Coronary artery (tissue), 2 donors: ENCODE data around the gene TPPP2.

Experiments
- DNase-seq: peaks from one replicate; pipeline ENCODE4 v3.0.0-alpha.2; 2017; ENCODE audit warnings: low spot score
- H3K27ac ChIP-seq, 2 donors: fragments of 200-600 bp; sonication (generic); one replicate each; pipeline ENCODE4 v1.5.1; 2016 to 2019
- H3K4me3 ChIP-seq: fragments of 200-600 bp; sonication (generic); 2 replicates; pipeline ENCODE4 v1.5.1; 2016; ENCODE audit warnings: mild to moderate bottlenecking, moderate library complexity
- TF ChIP-seq, protein P1 (sequence below): fragments of 200-600 bp; sonication (generic); IDR thresholded peaks from one replicate; pipeline ENCODE4 v1.5.1; 2019; ENCODE audit warnings: antibody characterized with exemption

TPPP2 gene

DNA sequence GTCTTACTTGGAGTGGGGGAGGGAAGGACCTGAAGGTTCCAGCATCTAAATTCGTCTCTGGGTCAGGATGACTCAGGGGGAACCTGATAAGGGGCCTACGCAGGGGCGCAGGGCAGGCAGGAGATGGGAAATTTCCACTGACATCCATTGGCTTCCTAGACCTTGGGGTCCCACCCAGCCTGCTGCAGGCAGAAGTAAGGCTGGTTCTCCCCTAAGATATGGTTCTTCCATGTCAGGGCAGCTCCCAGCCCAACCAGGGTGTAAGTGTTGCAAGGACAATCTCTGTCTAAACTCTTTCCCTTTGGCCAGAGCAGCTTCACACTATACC lies 3.1 kb upstream of the TPPP2 start:
- Histone ChIP-seq H3K4me3 (peak overlapping the region; percentile 88), H3K27ac (peak overlapping the region; percentile 94)
- peak; percentile 72 for DNase-seq
- TF ChIP-seq, protein P1, sequence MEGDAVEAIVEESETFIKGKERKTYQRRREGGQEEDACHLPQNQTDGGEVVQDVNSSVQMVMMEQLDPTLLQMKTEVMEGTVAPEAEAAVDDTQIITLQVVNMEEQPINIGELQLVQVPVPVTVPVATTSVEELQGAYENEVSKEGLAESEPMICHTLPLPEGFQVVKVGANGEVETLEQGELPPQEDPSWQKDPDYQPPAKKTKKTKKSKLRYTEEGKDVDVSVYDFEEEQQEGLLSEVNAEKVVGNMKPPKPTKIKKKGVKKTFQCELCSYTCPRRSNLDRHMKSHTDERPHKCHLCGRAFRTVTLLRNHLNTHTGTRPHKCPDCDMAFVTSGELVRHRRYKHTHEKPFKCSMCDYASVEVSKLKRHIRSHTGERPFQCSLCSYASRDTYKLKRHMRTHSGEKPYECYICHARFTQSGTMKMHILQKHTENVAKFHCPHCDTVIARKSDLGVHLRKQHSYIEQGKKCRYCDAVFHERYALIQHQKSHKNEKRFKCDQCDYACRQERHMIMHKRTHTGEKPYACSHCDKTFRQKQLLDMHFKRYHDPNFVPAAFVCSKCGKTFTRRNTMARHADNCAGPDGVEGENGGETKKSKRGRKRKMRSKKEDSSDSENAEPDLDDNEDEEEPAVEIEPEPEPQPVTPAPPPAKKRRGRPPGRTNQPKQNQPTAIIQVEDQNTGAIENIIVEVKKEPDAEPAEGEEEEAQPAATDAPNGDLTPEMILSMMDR, result no peak

- no peak overlapping the region for H3K27ac ChIP-seq
- DNase-seq, result peak; percentile 65
- TF ChIP-seq, protein P1, result no peak
- H3K4me3 ChIP-seq, result no peak overlapping the region
These were observed 514 bp downstream of the TPPP2 start for GRCh38 chr14:21030531-21030930.

DNA sequence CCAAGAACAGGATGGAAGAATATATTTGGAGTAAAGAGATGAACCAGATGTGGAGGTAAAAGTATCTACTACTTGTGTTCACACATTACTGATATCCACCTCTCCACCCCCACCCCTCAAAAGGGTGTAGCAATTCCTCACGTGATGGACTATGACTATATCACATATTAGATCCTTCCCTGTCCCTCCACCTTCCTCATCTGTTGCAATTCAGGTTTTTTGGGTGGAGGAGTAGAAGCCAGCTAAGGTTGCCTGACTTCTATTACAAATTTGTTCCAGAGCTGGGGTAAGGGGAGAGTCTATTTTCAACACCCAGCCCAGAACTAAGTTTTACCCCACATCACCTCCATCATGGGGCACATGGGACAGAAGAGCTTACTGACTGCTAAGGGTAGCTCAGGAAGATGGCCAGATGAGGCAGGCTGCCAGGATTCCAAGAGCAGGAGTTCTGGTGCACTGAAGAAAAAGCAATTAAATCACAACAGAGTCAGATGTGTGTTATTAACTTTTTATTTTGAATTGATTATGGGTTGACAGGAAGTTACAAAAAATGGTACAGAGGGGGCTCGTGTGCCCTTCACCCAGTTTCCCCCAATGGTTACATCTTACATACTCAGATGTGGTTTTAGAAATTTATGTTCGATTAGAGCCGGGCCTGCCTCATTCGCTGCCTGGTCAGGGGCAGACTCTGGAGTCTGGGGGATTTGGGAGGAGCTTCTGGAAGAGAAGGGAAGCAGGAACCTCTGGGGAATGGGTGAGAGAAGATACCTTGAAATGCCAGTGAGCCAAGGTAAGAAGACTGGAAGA lies 2.5 kb downstream of the TPPP2 start:
- Histone ChIP-seq H3K27ac (no peak overlapping the region), H3K4me3 (no peak overlapping the region)
- TF ChIP-seq, protein P1, result no peak
- DNase-seq, result no peak

DNA sequence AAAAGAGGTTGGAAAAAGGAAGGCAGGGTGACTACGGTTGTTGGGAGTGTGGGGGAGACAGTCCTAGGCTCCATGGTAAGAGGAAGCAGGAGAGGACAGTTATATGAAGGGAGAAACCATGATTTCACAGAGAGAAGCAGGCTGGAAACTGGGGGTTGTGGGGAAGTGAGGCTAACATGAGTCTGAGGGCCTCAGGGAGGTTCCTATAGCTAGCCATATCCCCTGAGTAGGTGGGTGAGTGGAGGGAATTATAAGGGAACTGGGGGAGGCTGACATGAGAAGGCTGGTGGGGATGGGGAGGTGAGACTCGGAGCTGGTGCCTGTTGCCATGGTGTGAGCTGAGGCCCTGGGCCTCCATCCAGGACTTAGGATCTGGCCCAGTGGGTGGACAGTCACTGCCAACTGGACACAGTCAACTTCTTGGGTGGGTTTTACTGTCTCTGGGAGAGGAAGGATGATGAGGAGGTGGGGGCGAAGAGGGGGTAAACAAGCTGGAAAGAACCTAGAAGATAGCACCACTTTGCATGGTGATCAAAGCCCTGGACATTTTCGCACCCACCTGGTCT lies 3.2 kb downstream of the TPPP2 start:
- no peak overlapping the region for H3K4me3 ChIP-seq
- DNase-seq, result no peak
- H3K27ac ChIP-seq, result no peak overlapping the region
- TF ChIP-seq, protein P1, result no peak

GRCh38 chr14:21034707-21035106 lies 4.7 kb downstream of the TPPP2 start, which contains the start of gene RNASE13:
TSS of gene RNASE13 (minus strand) at chr14:21034807. CDS start at chr14:21034288, 519 bp downstream.
- H3K27ac ChIP-seq, result no peak within 1 kb of the TSS
- TF ChIP-seq, protein P1, result no peak
- H3K4me3 ChIP-seq, result no peak within 1 kb of the TSS
- no peak for DNase-seq

GRCh38 chr14:21036751-21037150 lies 6.7 kb downstream of the TPPP2 start:
- DNase-seq, result no peak
- no peak overlapping the region for H3K27ac ChIP-seq

More at GRCh38 chr14:21036751-21037150, 6.7 kb downstream of the TPPP2 start:
- no peak overlapping the region for H3K4me3 ChIP-seq
- TF ChIP-seq, protein P1, result no peak
